SK-N-MC (cell line): ENCODE data around the gene MXD1.

ENCODE experiments used
- EZH2 ChIP-seq: fragments of 200-600 bp; sonication (generic); IDR thresholded peaks from one replicate; pipeline ENCODE4 v1.6.1; 2017; ENCODE audit warnings: antibody characterized with exemption
- POLR2AphosphoS5 ChIP-seq: IDR thresholded peaks from 2 replicates; pipeline ENCODE4 v1.6.1; 2012; ENCODE audit warnings: mild to moderate bottlenecking, low read depth, low read length, borderline replicate concordance

GRCh38 chr2:69911985-69912563 lies 2.8 kb upstream of the MXD1 start:
- TF ChIP-seq POLR2AphosphoS5 (no peak), EZH2 (no peak)
